Measurements from ENCODE around the gene KMO. TPM values are rescaled to one million over a fixed set of nuclear protein-coding genes. Genes with fewer than 3 reads are reported as not detected.

Gene KMO
- total RNA-seq, 4 donors from 2014 or later, result 0.62 to 3.1 (median 1.1) TPM; not detected in 1

DNA sequence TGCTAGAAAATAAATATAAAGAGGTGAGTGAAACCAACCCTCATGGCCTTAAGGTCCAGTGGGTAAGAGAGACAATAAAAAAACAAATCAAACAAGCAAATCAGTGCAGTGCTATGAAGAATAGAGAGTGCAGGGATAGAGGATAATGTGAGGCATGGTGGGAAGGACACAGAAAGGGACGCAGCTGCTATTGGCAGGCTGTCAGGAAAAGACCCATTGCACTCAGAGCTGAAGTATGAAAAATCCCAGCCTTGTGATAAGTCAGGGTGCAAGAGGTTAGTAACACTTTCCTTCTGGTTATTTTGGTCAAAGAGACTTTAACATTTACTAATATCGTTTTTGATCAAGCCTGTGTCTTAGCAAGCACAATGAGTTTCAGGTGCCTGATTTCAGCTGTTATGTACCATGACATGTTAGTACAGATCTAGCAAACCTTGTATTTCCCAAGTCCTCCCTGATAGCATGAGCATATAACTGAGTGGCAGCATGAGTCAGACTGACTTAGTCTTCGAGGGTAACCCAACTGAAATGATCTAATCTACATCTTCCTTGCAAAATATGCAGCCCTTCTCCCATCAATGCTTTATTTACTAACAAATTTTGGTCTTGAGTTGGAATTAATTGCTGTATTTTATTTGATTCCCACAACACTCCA, 76.3 kb downstream of the KMO start:
- H3K4me3 ChIP-seq, result no peak overlapping the region
- H3K36me3 ChIP-seq, result no peaks in the 10 kb centered on the region
- 20 to 33% methylated on average over 3 of the region's 3 CpGs for WGBS, 2 donors (ENCODE audit: low coverage in 1 of 2)
- H3K4me1 ChIP-seq, result no peaks in the 10 kb centered on the region
- H3K27ac ChIP-seq, result no peak overlapping the region
- H3K27me3 ChIP-seq, result peaks cover 4% of the 10 kb centered on the region
- no peak for ATAC-seq
- H3K9me3 ChIP-seq, result no peaks in the 10 kb centered on the region
- no peak for TF ChIP-seq EP300 (IDR thresholded peaks at IDR 0.05)
- TF ChIP-seq POLR2AphosphoS5 (IDR thresholded peaks at IDR 0.05), result no peak

DNA sequence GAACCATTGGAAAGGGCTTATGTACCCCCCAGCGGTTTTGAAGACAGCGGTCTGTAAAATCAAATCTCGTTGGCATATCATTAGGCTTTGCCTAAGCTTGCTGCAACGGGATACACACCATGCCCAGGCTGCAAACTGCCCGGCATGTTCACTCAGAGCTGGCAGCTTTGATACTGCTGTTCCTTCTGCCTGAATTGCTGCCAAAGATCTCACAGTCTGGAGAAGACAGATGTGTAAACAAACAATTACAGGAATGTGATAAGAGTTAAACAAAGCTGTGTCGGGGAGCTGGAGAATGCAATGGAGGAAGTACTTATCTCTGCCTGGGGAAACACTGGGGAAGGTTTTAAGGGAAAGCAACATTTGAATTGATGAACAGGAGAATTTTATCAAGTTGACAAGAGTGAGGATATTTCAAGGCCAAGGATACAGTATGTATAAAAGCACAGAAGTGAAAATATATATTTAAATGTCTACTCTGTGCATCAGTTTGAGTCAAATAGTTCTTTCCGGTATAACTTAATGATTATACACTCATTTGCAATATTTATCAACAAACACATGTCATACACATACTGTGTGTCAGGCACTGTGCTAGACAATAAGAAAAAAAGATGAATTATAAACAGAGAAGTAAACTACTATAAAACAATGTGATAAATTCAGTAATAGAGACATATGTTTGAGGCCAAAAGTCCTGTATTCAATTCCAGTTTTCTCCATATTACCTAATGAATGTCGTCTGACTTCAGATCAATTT, 78.1 kb downstream of the KMO start:
- TF ChIP-seq POLR2AphosphoS5 (IDR thresholded peaks at IDR 0.05) (no peak), POLR2A (IDR thresholded peaks at IDR 0.05) (no peak), EP300 (IDR thresholded peaks at IDR 0.05) (no peak), CTCF (IDR thresholded peaks at IDR 0.05) (no peak)
- Histone ChIP-seq H3K27me3 (no peaks in the 10 kb centered on the region), H3K9me3 (no peaks in the 10 kb centered on the region), H3K4me1 (no peaks in the 10 kb centered on the region), H3K27ac (no peak overlapping the region), H3K4me3 (no peak overlapping the region), H3K36me3 (no peaks in the 10 kb centered on the region)
- WGBS, 2 donors (ENCODE audit: low coverage in 1 of 2), result 27 to 31% methylated on average over 8 of the region's 8 CpGs
- no peak for ATAC-seq

DNA sequence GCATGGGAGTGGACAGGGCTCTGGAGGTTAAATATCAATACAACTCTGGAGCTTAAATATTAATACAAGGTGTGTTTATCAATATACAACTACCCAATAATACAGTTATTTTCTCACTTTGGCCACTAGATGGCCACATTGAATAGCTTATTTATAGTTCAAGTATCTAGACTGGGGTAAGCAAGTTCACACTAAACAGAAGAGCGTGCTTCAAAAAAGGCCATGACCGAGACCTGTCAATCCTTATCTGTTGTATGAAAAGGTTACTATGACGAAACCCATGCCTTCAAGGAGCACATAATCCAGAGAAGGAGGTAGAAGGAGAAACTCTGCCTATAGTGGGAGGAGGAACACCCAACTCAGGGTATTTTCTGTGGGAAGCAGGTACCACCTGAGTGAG, 78.9 kb downstream of the KMO start:
- Histone ChIP-seq H3K4me1 (no peaks in the 10 kb centered on the region), H3K9me3 (no peaks in the 10 kb centered on the region), H3K4me3 (no peak overlapping the region), H3K27ac (no peak overlapping the region), H3K36me3 (no peaks in the 10 kb centered on the region), H3K27me3 (no peaks in the 10 kb centered on the region)
- WGBS, 2 donors (ENCODE audit: low coverage in 1 of 2), result 10 to 37% methylated on average over 2 to 3 of the region's 3 CpGs
- TF ChIP-seq POLR2A (IDR thresholded peaks at IDR 0.05) (no peak), EP300 (IDR thresholded peaks at IDR 0.05) (no peak), POLR2AphosphoS5 (IDR thresholded peaks at IDR 0.05) (no peak), CTCF (IDR thresholded peaks at IDR 0.05) (peak; percentile 67 to 69 (median 69))
- peak; percentile 62 for ATAC-seq

DNA sequence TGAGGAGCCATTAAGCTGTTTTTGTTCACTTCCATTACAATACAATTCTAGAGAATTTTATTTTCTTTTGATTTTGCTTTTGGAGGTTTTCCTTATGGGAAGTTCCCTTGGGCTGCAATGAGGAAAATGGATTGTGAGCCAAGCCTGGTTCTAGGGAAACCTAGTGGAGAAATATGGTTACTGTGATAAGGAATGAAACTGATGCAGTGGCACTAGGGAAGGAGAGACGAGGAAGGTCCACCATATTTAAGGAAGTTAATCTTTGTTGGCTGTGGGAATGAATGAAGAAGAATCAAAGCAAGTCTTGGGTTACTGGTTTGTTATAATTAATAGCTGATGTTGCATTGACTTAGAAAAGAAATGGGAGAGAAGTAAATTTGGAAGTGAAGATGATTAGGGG, 79.6 kb downstream of the KMO start:
- no peaks in the 10 kb centered on the region for H3K36me3 ChIP-seq
- no peaks in the 10 kb centered on the region for H3K4me1 ChIP-seq
- H3K4me3 ChIP-seq, result no peak overlapping the region
- no peaks in the 10 kb centered on the region for H3K9me3 ChIP-seq
- TF ChIP-seq CTCF (IDR thresholded peaks at IDR 0.05) (no peak), POLR2AphosphoS5 (IDR thresholded peaks at IDR 0.05) (no peak), EP300 (IDR thresholded peaks at IDR 0.05) (no peak), POLR2A (IDR thresholded peaks at IDR 0.05) (no peak)
- 71 to 93% methylated on average over 1 of the region's 1 CpG for WGBS, 2 donors (ENCODE audit: low coverage in 1 of 2)
- no peak for ATAC-seq
- no peak overlapping the region for H3K27ac ChIP-seq
- H3K27me3 ChIP-seq, result no peaks in the 10 kb centered on the region

DNA sequence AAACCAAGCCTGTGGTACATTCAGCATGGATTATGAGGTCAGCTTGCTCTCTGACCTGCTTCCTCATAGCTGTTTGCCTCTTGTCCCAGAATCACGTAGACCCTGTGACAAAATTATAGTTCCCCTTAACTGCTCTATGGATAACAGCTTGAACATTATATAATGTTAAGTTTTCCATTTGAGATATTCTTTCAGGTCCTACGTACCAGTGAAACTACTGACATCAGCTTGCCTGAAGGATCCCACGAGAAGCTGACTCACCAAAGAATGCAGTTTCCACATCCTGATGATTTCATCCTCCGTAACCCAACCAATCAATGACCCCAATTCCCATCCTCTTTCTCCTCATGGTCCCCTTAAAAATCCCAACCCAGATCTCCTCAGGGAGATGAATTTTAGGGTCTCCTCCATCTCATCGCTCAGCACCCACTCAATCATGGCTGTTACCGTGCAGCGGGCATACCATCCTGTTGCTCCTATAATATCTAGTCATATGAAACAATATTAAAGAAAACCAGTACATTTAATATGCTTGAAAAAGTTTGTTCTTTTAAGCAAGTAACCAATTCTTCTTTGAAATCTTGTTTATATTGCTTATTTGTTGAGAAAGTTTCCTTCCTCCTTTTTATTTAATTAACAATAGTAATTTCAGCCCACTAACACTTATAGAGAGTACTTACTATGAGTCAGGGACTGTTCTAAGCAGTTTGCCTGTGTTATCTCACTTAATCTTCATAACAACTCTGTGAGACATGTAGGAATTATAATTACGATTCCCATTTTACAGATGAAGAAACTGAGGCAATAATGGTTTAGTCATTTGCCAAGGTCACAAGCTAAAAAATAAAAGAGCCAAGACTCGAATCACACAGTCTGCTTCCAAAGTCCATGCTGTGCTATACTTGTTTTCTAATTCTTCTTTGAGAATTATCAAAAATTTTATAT, 80.6 kb downstream of the KMO start:
- no peaks in the 10 kb centered on the region for H3K27me3 ChIP-seq
- H3K27ac ChIP-seq, result no peak overlapping the region
- TF ChIP-seq POLR2A (IDR thresholded peaks at IDR 0.05), result no peak
- TF ChIP-seq CTCF (IDR thresholded peaks at IDR 0.05), result no peak
- no peak for TF ChIP-seq POLR2AphosphoS5 (IDR thresholded peaks at IDR 0.05)
- TF ChIP-seq EP300 (IDR thresholded peaks at IDR 0.05), result no peak
- ATAC-seq, result peak; percentile 56
- 72 to 75% methylated on average over 9 of the region's 9 CpGs for WGBS, 2 donors (ENCODE audit: low coverage in 1 of 2)
- H3K4me3 ChIP-seq, result no peak overlapping the region
- no peaks in the 10 kb centered on the region for H3K36me3 ChIP-seq
- no peaks in the 10 kb centered on the region for H3K9me3 ChIP-seq
- H3K4me1 ChIP-seq, result no peaks in the 10 kb centered on the region
